Muscle layer of duodenum (tissue), 2 donors: ENCODE results near the gene PLA1A.

Source experiments
- H3K27ac ChIP-seq: one replicate; pipeline ENCODE4 v1.7.0; 2013; ENCODE audit warnings: mild to moderate bottlenecking, low read length
- H3K27me3 ChIP-seq: one replicate; pipeline ENCODE4 v1.7.0; 2013; ENCODE audit warnings: low read depth, mild to moderate bottlenecking, control low read depth, low read length
- H3K36me3 ChIP-seq, 2 donors: one replicate each; pipeline ENCODE4 v1.7.0; 2013; ENCODE audit warnings: low read length in 2 of 2, control low read depth in 1 of 2, mild to moderate bottlenecking in 1 of 2; ENCODE audit not compliant: insufficient read depth in 2 of 2, control insufficient read depth in 1 of 2
- H3K4me1 ChIP-seq, 2 donors: one replicate each; pipeline ENCODE4 v1.7.0; 2013; ENCODE audit warnings: low read length in 2 of 2, mild to moderate bottlenecking in 2 of 2, control low read depth in 1 of 2, moderate library complexity in 1 of 2; ENCODE audit not compliant: insufficient read depth in 2 of 2, control insufficient read depth in 1 of 2
- H3K4me3 ChIP-seq, 2 donors: one replicate each; pipeline ENCODE4 v1.7.0; 2013; ENCODE audit warnings: low read length in 2 of 2, low read depth in 1 of 2, mild to moderate bottlenecking in 1 of 2
- H3K9me3 ChIP-seq, 2 donors: one replicate each; pipeline ENCODE4 v1.7.0; 2013; ENCODE audit warnings: low read length in 2 of 2, control low read depth in 1 of 2, mild to moderate bottlenecking in 1 of 2; ENCODE audit not compliant: control insufficient read depth in 1 of 2
- donor health status: healthy.

PLA1A gene

GRCh38 chr3:119613201-119613600 lies 15.5 kb downstream of the PLA1A start:
- no peak overlapping the region for H3K4me3 ChIP-seq
- H3K27ac ChIP-seq, result no peak overlapping the region
- no peaks in the 10 kb centered on the region for H3K9me3 ChIP-seq
- no peaks in the 10 kb centered on the region for H3K36me3 ChIP-seq
- H3K27me3 ChIP-seq, result no peaks in the 10 kb centered on the region
- H3K4me1 ChIP-seq, result no peaks in the 10 kb centered on the region

- Histone ChIP-seq H3K27ac (no peak overlapping the region), H3K4me3 (no peak overlapping the region), H3K4me1 (no peaks in the 10 kb centered on the region), H3K27me3 (no peaks in the 10 kb centered on the region), H3K9me3 (no peaks in the 10 kb centered on the region), H3K36me3 (no peaks in the 10 kb centered on the region)
These were observed 16.2 kb downstream of the PLA1A start for GRCh38 chr3:119613872-119614271.

- H3K9me3 ChIP-seq, result no peaks in the 10 kb centered on the region
- H3K27ac ChIP-seq, result no peak overlapping the region
- no peak overlapping the region for H3K4me3 ChIP-seq
- no peaks in the 10 kb centered on the region for H3K36me3 ChIP-seq
- no peaks in the 10 kb centered on the region for H3K4me1 ChIP-seq
- no peaks in the 10 kb centered on the region for H3K27me3 ChIP-seq
These were observed 18.4 kb downstream of the PLA1A start for GRCh38 chr3:119616056-119616455.

GRCh38 chr3:119619094-119619493 lies 21.4 kb downstream of the PLA1A start:
- H3K27ac ChIP-seq, result no peak overlapping the region
- H3K36me3 ChIP-seq, result no peaks in the 10 kb centered on the region
- no peaks in the 10 kb centered on the region for H3K4me1 ChIP-seq
- H3K9me3 ChIP-seq, result no peaks in the 10 kb centered on the region
- no peak overlapping the region for H3K4me3 ChIP-seq
- no peaks in the 10 kb centered on the region for H3K27me3 ChIP-seq

- H3K4me3 ChIP-seq, result no peak overlapping the region
These were observed 23.2 kb downstream of the PLA1A start for GRCh38 chr3:119620899-119621298.

GRCh38 chr3:119624002-119624720 lies 26.5 kb downstream of the PLA1A start:
- no peaks in the 10 kb centered on the region for H3K9me3 ChIP-seq
- H3K4me1 ChIP-seq, result peaks cover 3 to 4% of the 10 kb centered on the region in 2 donors
- H3K27ac ChIP-seq, result no peak overlapping the region
- no peaks in the 10 kb centered on the region for H3K27me3 ChIP-seq
- no peaks in the 10 kb centered on the region for H3K36me3 ChIP-seq
- H3K4me3 ChIP-seq, result no peak overlapping the region

More at GRCh38 chr3:119620899-119621298, 23.2 kb downstream of the PLA1A start:
- no peaks in the 10 kb centered on the region for H3K4me1 ChIP-seq
- no peaks in the 10 kb centered on the region for H3K27me3 ChIP-seq
- no peaks in the 10 kb centered on the region for H3K36me3 ChIP-seq
- H3K9me3 ChIP-seq, result no peaks in the 10 kb centered on the region
- no peak overlapping the region for H3K27ac ChIP-seq

- Histone ChIP-seq H3K9me3 (no peaks in the 10 kb centered on the region), H3K36me3 (no peaks in the 10 kb centered on the region), H3K27me3 (no peaks in the 10 kb centered on the region), H3K4me3 (no peak overlapping the region), H3K27ac (no peak overlapping the region), H3K4me1 (peaks cover 3 to 11% of the 10 kb centered on the region in 2 donors)
These were observed 27.9 kb downstream of the PLA1A start for GRCh38 chr3:119625451-119626153.

GRCh38 chr3:119626196-119626595 lies 28.5 kb downstream of the PLA1A start:
- Histone ChIP-seq H3K4me3 (no peak overlapping the region), H3K4me1 (peaks cover 3 to 11% of the 10 kb centered on the region in 2 donors), H3K36me3 (no peaks in the 10 kb centered on the region), H3K9me3 (no peaks in the 10 kb centered on the region), H3K27ac (no peak overlapping the region), H3K27me3 (no peaks in the 10 kb centered on the region)

GRCh38 chr3:119627461-119627860 lies 29.8 kb downstream of the PLA1A start:
- no peak overlapping the region for H3K4me3 ChIP-seq
- peaks cover 3 to 11% of the 10 kb centered on the region in 2 donors for H3K4me1 ChIP-seq
- H3K36me3 ChIP-seq, result no peaks in the 10 kb centered on the region
- no peaks in the 10 kb centered on the region for H3K9me3 ChIP-seq
- no peak overlapping the region for H3K27ac ChIP-seq
- H3K27me3 ChIP-seq, result no peaks in the 10 kb centered on the region

- H3K9me3 ChIP-seq, result no peaks in the 10 kb centered on the region
- no peak overlapping the region for H3K4me3 ChIP-seq
- no peaks in the 10 kb centered on the region for H3K36me3 ChIP-seq
- peak overlapping the region; percentile 24 for H3K27ac ChIP-seq
- peaks cover 3 to 11% of the 10 kb centered on the region in 2 donors for H3K4me1 ChIP-seq
- no peaks in the 10 kb centered on the region for H3K27me3 ChIP-seq
These were observed 30.7 kb downstream of the PLA1A start for GRCh38 chr3:119628390-119628789.

GRCh38 chr3:119628816-119629445 lies 31.2 kb downstream of the PLA1A start:
- Histone ChIP-seq H3K36me3 (no peaks in the 10 kb centered on the region), H3K27ac (no peak overlapping the region), H3K27me3 (no peaks in the 10 kb centered on the region), H3K4me3 (no peak overlapping the region), H3K9me3 (no peaks in the 10 kb centered on the region), H3K4me1 (peaks cover 3 to 11% of the 10 kb centered on the region in 2 donors)
